ENCODE results near the gene FAN1.

DNA sequence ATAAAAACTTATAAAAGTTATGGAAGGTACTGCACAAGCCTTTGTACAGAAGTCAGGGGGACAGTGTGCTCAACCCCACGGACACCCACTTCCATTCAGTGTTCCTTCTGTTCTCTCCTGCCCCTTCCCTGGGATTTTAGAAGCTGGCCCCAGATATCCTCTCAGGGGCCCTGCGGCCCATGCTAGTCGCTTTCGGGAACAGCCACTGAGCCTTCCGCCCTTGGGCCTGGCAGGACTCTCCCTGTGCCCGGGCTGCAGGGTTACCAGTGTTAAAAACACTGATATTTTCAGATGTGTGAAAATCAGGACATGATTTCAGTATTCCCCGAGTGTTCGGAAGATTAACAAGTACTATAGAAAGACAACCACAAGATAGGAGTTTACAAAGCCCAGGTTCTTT is 22.4 kb downstream of the FAN1 start:
- TF ChIP-seq, protein P1, sequence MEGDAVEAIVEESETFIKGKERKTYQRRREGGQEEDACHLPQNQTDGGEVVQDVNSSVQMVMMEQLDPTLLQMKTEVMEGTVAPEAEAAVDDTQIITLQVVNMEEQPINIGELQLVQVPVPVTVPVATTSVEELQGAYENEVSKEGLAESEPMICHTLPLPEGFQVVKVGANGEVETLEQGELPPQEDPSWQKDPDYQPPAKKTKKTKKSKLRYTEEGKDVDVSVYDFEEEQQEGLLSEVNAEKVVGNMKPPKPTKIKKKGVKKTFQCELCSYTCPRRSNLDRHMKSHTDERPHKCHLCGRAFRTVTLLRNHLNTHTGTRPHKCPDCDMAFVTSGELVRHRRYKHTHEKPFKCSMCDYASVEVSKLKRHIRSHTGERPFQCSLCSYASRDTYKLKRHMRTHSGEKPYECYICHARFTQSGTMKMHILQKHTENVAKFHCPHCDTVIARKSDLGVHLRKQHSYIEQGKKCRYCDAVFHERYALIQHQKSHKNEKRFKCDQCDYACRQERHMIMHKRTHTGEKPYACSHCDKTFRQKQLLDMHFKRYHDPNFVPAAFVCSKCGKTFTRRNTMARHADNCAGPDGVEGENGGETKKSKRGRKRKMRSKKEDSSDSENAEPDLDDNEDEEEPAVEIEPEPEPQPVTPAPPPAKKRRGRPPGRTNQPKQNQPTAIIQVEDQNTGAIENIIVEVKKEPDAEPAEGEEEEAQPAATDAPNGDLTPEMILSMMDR (IDR thresholded peaks at IDR 0.05) = no peak
- no peak for TF ChIP-seq POLR2A (IDR thresholded peaks at IDR 0.05)

Data from suprapubic skin (tissue), 3 donors.